T-helper 1 cell (primary cell): ENCODE results near the gene CORO6.
A peak's percentile ranks its signal among the peaks of the same experiment; 100 is the strongest.

Source experiments
- DNase-seq, 5 donors: peaks; one replicate each; pipeline ENCODE4 v3.0.0-alpha.2; 2012 to 2020

Gene CORO6

DNA sequence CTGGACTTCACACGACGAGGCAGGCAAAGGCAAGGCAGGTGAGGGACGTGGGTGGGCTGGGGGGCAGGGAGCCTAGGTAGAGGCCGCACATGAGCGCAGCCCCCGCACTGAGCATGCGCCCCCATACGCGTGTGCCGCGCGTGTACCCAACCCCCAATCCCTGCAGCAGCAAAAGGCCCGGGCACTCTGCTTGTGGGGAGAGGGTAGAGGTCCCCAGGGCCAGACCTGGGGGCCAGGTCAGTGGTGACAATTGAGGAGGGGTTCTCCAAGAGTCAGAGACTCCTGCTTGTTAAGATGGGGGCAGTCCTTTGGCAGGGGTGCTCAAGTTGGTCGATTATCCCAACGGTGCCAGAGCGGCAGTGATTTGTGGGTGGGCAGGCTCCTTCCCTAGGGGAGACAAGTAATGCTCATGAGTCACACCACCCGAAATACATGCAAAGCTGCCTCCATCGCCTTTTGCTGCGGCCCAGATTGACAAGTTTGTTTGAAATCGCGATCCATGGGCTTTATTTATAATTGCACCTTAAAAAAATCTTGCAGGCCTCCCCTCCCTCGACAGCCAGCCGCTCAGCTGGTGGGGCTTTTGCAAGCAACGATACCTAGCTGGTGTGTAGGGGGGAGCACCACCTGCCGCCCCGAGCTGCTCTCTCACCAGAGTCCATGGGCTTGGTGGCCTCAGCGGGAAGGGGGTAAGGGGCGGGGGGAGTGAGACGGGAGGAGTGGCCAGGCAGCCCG lies 32.1 kb downstream of the CORO6 start:
- DNase-seq: no peak

DNA sequence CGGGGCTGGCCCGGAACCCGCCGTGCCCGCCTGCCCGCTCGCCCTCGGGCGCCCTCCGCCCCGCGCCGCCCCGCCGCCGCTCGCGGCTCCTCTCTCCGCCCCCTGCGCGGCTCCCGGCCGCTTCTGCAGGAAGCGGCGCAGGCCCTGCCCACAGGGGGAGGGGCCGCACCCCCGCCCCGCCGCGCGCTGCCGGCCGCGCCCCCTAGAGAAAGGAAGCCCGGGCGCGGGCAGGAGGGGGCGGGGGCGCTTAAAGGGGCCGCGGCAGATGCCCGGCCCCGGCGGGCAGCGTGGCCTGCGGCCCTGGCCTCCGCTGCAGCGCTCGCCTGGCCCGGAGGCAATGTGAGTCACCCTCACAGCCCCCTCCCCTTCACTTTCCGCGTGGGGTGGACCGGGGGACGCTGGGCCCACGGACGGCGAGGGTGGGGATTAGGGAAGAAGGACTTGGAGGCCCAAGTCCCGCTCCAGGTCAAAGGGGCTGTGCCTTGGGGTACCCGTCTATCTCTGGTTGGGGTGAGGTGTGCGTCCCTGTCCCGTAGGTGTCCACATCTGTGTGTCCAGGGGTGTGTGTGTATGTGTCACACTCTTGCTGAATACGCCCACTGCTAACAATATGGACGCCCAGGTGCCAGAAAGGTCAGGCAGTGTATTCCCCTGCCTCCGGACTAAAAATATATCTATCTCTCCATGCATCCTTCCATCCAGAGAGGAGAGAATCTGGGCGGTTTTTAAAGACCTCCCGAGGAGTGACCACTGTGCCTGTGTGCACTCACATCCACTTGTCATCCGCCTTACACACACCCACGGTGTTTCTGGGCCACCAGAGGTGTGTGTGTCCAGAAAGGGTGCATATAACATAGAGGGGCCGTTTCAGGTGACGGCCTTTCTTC lies 32.9 kb downstream of the CORO6 start, which contains the start of gene GIT1:
GIT1 (minus strand) TSS at position 125 of the 887 bp plus-strand sequence. CDS start 270 bp downstream, outside the sequence.
- DNase-seq: peak; percentile 72 to 89 (median 77)

DNA sequence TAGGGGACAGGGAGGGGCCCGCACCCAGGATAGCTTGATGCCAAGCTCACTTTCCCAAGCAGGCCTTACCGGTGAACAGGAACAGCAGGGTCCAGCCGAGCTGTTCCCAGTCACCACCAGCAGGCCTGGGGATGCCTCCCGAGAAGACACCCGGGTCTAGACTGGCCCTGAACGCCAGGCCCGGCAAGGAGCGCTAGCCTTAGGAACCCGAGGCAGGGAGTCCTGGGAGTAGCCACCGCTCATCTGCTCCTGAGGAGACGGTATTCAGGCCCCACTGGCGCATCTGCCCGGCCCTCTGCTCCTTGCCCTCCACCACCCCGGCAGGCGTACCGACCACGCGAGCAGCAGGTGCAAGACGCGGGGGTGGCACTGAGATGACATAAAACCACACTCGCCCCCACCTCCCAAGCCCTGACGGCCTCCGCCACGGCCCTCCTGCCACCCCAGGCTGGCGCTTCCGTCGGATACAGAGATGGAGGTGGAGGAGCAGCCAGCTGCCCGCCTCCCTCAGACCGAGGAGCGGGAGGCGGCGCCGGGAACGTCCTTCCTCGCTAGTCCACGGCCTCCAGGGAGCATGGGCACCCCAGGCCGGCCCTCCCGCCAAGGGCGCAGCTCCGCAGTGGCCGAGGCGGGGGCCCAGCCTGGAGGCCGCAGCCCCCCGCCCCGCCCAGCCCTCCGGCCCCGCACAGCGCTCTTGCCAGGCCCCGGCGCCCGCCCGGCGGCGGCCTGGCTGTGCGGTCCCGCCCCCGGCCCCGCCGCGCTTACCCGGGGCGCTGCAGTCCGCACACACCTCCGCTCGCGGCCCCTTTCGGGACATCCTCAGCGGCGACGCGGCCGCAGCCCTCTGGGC lies 33.9 kb downstream of the CORO6 start:
- DNase-seq: peak in 3 of 5 donors; percentile 36 to 49 (median 37)

DNA sequence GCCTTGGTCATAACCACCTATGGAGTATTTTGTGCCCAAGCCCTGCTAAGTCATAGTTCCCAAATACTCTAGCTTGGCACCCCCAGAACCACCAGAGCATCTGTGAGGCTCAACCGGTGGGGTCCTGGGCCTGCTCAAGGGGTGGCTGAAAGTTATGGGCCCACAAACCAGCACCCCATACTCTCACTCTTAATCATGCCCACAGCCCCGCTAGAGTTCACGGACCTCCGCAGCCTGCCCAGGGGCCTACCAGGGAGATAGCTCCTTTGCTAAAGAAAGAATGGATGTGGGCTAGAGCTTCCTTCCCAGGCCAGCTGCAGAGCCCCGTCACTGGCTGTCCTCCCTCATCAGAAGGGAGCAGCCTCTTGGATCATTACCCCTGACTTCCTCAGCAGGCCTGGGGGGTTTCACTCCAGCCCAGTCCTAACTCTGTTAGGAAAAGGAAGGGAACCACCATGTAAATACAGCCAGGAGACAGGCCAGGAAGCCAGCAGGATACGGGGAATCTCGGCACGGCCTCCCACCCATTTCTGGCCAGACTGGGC lies 34.6 kb downstream of the CORO6 start:
- DNase-seq: peak in 1 of 5 donors; percentile 6

DNA sequence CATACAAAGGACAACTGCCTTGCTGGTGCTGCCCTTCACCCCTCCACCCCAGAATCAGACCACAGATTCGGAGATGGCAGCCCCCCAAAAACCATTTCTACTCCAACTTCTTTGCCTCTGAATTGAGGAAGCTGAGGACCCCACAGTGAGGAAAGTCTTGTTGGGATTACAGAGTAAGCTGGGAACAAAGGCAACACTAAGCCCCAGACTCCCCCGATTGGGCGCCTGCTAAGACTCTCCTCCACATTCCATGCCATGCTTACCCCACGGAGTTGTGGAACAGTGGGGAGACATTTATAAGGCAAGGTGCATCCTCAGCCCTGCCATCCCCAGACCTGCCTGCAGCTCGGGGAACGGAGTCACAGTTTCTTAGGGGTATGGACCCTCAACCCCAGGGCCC lies 35.1 kb downstream of the CORO6 start:
- no peak for DNase-seq

DNA sequence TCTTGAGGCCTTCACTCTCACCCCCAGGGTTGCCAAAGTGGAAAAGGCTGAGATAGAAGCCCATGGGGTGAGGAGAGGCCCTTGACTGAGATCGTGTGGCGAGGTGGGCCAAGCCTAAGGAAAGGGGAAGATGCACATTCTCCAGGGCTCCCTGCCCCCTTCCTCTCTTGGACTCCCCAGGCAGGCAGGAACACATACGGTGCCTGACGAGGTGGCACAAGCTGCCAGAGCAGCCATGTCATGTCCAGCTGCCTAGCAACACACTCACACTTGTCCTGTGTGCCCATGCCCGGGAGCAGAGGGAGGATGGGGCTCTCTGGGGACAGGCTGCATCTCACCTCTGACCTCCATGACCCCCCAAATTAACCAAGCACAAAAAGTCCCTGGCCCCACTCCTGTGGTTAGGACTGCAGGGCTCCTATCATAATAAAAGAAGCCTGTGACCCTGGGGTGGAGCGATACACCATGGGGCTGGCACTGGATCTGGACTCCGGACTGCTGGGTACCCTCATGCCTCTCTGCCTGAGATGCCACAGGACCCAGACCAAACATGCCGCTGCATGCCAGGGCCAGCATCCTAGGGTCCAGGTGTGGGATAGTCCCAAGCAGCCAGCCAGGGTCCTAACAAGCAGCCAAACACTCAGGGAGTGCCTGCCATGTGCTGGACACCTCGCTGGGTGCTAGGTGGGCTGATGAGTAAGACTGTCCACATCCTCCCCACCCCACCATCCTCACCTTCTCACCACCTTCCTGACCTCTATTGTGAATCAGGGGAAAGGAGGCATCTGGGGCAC lies 35.8 kb downstream of the CORO6 start:
- DNase-seq: no peak

DNA sequence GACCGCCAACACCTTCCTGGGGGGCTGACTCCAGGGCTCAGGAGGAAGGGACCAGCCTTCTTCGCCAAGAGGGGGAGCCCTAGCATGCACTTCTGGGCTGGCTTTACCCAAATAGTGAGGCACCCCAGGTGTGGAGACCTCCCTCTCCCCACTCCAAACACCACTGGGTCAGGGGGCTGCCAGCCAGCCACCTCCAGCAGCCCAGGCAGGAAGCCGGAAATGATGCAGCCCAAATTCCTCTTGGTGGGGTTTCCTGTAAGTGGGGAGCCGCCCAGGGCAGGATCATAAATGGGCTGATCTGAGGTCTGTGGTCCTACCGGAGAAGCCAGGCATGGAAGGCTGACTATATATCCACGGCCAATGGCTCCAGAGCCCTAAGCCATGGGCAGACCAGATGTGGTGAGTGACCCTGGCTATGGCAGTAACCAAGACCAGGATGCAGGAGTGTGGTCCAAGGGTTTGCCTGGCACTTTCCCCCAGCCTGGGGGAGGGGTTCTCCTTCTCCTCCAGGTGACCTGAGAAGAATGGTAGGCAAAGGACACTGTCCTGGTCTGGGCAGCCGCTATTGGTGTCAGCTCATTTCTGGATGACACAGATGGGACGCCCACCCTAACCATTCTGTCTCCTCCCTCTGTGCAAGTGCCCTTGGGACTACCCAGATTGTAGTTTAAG lies 37.5 kb downstream of the CORO6 start:
- peak in 2 of 5 donors; percentile 14 to 36 for DNase-seq

DNA sequence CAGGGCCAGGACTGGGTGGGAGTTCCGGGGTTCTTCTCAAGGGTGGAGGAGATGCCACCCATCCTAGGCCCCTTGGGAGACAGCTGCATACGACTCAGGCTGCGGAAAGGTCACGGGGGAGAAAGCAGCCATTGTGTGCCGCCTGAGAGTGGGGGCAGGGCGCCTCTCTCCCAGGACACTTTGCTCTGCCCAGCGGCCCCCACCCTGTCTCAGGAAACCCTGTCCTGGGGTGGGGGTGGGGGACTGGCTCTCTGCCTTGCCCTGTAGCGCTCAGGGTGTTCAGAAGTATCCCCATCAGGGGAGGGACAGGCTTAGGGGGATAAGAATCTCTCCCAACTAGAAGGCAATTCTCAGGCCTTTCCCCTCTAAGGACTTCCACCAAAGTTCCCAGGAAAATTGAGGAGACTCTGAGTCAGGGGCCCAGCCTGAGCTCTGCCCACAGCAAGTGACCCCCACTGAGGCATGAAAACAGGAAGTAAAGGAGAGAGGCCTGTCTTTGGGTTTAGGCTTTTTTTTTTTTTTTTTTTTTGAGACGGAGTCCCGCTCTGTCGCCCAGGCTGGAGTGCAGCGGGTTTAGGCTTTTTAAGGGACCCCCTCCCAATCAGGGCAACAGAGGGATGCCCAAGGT lies 38.1 kb downstream of the CORO6 start:
- DNase-seq: no peak

DNA sequence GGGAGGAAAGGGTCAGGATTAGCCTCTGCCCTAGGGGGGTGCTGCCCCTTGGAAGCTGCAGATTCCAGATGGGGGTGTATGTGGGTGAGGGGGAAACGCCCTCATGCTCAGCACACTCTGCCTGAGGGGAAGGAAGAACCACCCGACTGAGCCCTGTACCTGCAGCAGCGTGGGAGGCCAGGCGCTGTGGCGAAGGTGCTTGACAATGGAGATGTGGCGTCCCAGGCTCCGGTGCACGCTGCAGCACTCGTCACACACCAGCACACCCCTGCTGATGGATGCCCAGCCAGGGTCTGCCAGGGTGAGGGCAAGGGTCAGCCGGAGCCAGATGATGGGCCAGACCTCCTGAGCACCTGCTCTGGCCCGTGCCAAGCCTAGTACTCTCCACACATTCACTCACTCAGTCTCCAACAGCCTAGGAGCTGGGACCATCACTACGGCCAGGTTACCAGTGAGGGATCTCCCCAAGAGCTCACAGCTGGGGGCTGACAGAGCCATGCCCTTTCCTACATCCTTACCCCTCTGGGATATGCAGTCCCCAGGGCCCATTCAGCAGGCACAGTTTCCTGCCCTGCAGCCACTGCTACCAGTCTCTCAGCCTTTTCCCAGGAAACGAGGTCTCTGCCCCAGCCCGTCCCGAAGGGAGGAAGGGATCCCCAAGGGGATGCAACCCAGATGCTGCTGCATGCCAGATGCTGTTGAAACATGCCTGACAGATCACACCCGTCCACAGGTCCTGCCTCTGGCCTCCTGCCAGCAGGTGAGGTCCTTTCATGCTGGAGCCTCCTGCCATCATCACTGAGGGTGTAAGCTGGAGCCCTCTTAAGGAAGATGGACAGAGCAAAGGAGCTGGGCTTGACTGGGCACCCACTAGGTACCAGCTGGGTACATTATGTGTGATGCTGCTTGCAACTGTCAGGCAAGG lies 39.1 kb downstream of the CORO6 start:
- peak in 1 of 5 donors; percentile 5 for DNase-seq

DNA sequence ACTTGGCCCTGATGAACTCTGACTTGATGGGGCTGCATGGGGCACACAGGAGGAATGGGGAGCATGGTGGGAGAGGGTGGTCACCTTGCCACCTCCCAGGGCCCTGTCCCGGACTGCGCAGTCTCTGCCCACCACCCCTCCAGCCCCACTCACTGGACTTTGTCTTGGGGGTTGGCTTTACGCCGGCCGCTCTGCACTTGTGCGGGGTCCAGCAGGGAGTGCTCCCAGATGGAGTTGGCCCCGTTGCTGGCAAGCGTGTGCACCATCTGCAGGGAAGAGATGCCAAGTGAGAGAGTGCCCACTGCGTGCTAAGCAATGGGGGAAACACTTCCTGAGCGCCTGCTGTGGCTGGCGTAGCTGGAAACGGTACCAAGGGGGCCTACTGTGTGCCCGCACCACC lies 39.9 kb downstream of the CORO6 start:
- no peak for DNase-seq

DNA sequence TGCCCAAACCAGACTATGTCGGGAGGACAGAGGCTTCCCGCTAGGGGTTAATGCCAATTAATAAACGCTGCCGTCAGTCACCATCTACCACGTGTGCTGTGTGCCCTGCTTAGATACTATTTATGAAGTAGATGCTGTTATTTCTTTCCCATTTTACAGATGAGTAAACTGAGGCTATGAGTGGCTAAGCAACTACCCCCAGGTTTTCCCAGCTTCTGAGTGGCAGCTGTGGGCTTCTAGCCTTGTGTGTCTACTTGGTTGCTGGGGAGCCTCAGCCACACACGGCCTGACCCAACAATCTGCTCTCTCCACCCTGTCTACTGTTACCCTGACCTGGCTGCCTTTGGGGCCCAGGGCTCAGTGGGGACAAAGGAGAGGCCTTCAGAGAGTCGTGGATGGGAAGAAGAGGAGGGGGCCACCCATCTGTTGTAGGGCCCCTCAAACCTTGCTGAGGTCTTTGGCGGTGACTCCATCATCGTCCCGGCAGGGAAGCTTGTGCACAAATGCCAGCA lies 40.4 kb downstream of the CORO6 start:
- no peak for DNase-seq

DNA sequence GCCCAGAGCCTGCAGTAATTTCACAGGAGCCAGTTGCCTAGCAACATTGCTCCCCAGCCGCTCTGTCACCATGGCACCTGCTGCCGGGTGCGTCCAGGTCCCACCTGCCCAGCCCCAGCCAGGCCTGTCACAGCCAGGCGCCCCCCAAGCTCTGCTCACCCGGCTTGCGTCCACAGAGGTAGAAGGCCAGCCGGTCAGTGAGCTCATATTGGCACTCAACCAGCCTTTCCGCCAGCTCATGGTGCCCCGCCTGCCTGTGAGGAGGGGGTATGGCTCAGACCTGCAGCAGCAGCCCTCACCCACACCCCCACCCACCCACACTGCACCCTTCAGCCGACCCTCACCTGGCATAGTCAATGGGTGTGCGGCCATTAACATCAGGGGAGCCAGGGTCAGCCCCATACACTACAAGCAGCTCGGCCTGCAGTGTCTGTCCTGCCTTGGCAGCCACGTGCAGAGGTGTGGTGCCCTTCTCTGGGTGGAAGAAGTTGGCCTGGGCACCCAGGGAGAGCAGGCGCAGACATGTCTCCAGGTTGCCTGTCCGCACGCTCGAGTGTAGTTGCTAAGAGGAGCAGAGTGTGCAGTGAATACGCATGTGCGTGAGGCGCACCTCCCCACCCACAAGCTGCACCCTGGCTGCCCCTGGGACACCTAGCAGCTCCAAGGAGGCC lies 41.0 kb downstream of the CORO6 start:
- DNase-seq: no peak

DNA sequence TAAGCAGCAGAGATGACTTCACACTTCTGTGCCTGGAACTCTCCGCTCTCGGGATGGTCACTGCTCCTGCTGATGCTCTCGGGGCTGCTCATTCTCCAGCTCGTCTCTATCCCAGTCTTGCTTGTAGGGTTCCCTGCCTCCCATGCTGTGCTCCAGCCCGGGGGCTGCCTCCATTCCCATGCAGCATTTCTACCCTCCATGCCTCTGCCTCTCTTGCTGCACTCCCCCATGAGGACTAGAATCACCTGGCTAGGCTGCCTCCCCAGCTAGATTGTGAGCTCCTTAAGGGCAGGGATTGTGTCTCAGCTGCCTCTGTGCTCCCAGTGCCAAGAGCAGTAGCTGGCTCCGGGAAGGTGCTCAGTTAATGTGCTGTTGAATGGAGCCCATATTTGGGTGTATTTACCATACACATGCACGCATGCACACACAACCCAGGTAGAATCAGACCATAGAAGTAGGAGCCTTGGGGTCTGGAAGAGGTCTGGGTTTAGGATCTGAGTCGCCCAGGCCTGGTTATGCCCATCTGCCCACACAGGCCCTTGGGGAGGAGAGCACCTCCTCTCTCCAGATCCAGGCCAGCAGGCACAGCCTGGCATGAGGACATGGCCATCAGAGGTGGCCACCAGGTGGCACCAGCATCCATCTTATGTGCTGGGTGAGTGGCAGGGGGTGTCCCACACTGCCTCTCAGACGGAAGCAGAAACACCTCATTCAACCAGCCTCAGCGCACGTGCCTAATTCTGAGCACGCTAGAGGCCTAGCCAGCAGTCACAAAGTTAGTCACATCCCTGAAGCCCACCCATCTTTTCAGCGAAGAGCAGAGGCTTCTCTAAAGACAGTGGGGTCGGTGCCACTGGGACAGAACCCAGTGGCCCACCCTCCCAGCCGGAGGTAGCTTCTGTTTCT lies 42.6 kb downstream of the CORO6 start:
- peak; percentile 79 to 89 (median 85) for DNase-seq

DNA sequence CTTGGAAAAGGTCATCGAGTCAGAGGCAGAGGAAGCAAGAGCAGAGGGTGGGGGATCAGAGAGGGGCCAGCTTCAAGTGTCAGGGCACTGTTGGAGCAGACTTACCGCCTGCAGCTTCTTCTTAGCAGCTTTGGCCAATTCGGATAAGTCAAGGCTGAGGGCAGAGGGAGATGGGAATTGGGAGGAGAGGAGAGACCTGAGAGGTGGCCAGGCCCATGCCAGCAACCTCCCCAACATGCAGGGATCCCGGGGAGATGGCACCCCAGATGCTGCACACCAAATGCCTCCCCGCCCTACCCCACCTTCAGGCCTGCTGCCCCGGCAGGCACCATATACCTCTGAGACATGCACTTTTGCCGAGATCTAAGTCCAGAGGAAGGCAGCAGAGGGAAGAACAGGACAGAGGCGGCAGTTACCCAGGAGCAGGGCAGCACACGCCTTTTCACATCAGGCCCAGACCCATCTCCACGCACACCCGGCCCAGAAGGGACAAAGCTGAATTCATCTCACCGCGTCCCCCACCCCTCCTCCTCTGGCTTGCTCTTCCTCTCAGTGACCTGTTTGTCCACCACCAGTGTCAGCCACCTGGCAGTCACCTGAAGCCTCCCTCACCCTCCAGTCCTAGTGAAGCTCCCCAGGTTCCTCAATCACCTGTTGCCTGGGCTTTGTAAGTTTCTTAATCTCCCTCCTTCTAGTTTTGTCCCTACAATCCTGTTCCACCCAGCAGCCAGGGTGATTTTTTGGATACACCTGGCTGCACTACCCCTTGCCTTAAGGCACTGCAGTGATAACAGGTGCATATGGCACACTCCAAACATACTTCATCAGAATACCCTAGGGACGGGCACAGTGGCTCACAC lies 43.9 kb downstream of the CORO6 start:
- no peak for DNase-seq

DNA sequence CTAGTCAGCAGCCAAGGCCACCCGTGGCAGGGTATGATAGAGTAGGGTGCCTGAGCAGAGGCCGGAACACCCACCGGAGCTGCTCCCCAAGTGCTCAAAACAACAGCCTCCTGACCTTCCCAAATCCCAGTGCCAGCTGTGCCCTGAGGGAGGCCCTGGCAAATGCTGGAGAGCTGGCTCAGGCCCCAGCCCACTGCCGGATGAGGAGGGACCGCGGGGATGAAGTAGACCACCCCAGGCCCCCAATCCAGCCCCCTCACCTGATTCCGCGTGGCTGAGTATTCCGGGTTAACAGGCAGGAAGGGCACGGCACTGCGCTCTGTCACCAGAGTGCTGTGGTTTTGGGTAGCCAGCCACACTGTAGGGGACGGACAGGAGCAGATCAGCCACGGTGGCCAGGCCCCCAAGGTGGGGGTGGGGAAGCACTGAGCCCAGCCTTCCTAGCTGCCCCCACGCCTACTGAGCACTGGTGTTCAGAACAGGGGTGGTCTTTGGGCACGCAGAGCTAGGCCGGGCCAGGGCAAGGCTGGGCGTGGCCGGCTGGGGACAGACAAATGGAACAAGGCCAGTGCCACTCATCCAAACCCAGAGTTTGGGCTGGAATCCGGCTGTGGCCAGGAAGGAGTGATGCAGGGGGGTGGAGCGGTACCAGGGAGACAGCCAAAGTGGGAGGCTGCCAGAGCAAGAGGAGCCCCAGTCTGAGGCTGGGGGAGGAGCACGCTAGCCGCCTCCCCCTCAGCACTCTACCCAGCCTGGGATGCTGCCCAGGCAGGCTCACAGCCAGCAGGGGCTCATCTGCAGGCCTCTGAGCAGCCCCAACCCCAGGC lies 45.1 kb downstream of the CORO6 start:
- no peak for DNase-seq

DNA sequence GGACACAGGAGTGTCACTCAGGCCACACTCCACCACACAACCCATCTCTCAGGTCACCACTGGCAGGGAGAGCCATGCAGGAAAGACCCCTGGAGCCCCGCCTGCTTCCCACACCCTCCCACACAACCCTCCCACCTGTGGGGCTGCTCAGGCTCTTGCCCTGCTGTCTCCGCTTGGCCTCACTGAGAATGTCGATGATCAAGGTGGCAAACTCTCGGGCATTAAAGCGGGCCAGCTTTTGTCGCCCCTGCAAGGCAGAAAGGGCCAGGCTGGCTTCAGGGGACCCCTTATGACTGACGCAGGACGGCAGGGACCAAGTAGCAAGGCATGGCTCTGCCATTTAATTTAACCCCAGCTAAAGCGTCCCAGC lies 45.7 kb downstream of the CORO6 start:
- DNase-seq: no peak
